Measurements from ENCODE around the gene PPP3CA.
"Not testable (repeated sequence)": the region's sequence is repeated elsewhere in the genome, so short reads cannot be mapped to it uniquely, and the experiment has no call there.

The PPP3CA gene

GRCh38 chr4:101152521-101152920 is 194.8 kb downstream of the PPP3CA start:
- in situ Hi-C loops (cut with MboI; ENCODE audit: low sequenced_read_pairs): loop anchor here (25.0 kb wide), 1 partner anchor 585 kb away; no protein-coding TSS in a partner anchor

GRCh38 chr4:101148551-101148950 is 198.8 kb downstream of the PPP3CA start:
- in situ Hi-C loops (cut with MboI; ENCODE audit: low sequenced_read_pairs): no loop called here

- in situ Hi-C loops (cut with MboI; ENCODE audit: low sequenced_read_pairs): no loop called here
Measured at GRCh38 chr4:101147283-101147682, 200.0 kb downstream of the PPP3CA start.

GRCh38 chr4:101145021-101145420 is 202.3 kb downstream of the PPP3CA start:
- in situ Hi-C loops (cut with MboI; ENCODE audit: low sequenced_read_pairs): no loop called here

- in situ Hi-C loops (cut with MboI; ENCODE audit: low sequenced_read_pairs): no loop called here
Measured at GRCh38 chr4:101142259-101142658, 205.1 kb downstream of the PPP3CA start.

GRCh38 chr4:101141855-101142254 is 205.5 kb downstream of the PPP3CA start:
- in situ Hi-C loops (cut with MboI; ENCODE audit: low sequenced_read_pairs): no loop called here

GRCh38 chr4:101141230-101141629 is 206.1 kb downstream of the PPP3CA start:
- in situ Hi-C loops (cut with MboI; ENCODE audit: low sequenced_read_pairs): no loop called here

GRCh38 chr4:101140228-101140627 is 207.1 kb downstream of the PPP3CA start:
- in situ Hi-C loops (cut with MboI; ENCODE audit: low sequenced_read_pairs): no loop called here

GRCh38 chr4:101136373-101137370 is 210.7 kb downstream of the PPP3CA start:
- in situ Hi-C loops (cut with MboI; ENCODE audit: low sequenced_read_pairs): no loop called here

- in situ Hi-C loops (cut with MboI; ENCODE audit: low sequenced_read_pairs): no loop called here
Measured at GRCh38 chr4:101135371-101136010, 211.8 kb downstream of the PPP3CA start.

- in situ Hi-C loops (cut with MboI; ENCODE audit: low sequenced_read_pairs): not testable (repeated sequence)
Measured at GRCh38 chr4:101131058-101131457, 216.3 kb downstream of the PPP3CA start.

GRCh38 chr4:101128898-101129297 is 218.4 kb downstream of the PPP3CA start:
- in situ Hi-C loops (cut with MboI; ENCODE audit: low sequenced_read_pairs): not testable (repeated sequence)

GRCh38 chr4:101128473-101128872 is 218.9 kb downstream of the PPP3CA start:
- in situ Hi-C loops (cut with MboI; ENCODE audit: low sequenced_read_pairs): no loop called here

- in situ Hi-C loops (cut with MboI; ENCODE audit: low sequenced_read_pairs): no loop called here
Measured at GRCh38 chr4:101127176-101127790, 220.0 kb downstream of the PPP3CA start.

GRCh38 chr4:101126059-101126458 is 221.3 kb downstream of the PPP3CA start:
- in situ Hi-C loops (cut with MboI; ENCODE audit: low sequenced_read_pairs): no loop called here

GRCh38 chr4:101125045-101125942 is 222.0 kb downstream of the PPP3CA start:
- in situ Hi-C loops (cut with MboI; ENCODE audit: low sequenced_read_pairs): no loop called here

- in situ Hi-C loops (cut with MboI; ENCODE audit: low sequenced_read_pairs): no loop called here
Measured at GRCh38 chr4:101123231-101123630, 224.1 kb downstream of the PPP3CA start.

- in situ Hi-C loops (cut with MboI; ENCODE audit: low sequenced_read_pairs): no loop called here
Measured at GRCh38 chr4:101122019-101122418, 225.3 kb downstream of the PPP3CA start.

- in situ Hi-C loops (cut with MboI; ENCODE audit: low sequenced_read_pairs): no loop called here
Measured at GRCh38 chr4:101119141-101119540, 228.2 kb downstream of the PPP3CA start.

GRCh38 chr4:101118617-101119016 is 228.7 kb downstream of the PPP3CA start:
- in situ Hi-C loops (cut with MboI; ENCODE audit: low sequenced_read_pairs): no loop called here
